Activated naive CD8-positive, alpha-beta T cell treated with anti-CD3 and anti-CD28 coated beads, Interleukin-2, amount 50 U/mL, for 16 hours (primary cell): Measurements from ENCODE around the gene GEN1.

Experiments
- DNase-seq: peaks from one replicate; pipeline ENCODE4 v3.0.0-alpha.2; 2020; ENCODE audit warnings: low read depth, low spot score

GEN1 gene

DNA sequence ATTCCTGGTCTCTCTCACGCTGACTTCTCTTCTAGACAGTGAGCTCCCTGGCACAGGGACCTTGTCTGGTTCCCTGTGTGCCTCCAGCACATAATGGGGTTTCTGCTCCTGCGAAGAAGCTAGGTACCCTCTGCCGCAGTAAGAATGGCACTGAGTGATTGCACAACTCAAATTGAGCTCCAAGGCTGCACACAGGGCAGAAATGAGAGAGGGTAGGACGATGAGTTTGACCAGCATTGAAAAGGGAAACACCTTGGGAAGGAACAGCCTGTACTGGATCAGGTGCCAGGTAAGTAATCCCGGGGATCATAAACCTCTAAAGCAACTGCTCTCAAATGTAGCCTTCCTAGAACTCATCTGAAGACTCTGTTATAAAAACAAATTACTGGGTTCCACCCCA is 41.4 kb downstream of the GEN1 start:
- no peak for DNase-seq

DNA sequence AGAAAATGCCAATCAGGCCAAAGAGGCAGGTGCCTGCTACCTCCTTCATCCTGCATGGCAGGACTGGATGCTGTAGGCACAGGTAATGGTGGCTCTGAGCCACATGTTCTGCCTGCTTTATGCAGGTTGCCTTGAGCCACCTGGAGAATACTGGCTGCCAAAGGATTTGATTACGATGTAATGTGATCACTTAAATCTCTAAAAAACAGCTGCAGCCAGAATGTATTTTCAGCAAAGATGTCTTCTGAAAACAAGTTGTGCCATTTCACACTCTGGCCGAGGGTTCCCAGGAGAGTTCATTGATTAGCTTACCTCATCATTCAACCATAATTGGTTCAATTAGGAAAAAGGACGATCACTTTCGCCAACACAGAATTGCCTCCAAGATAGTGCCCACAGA is 44.4 kb downstream of the GEN1 start:
- no peak for DNase-seq

DNA sequence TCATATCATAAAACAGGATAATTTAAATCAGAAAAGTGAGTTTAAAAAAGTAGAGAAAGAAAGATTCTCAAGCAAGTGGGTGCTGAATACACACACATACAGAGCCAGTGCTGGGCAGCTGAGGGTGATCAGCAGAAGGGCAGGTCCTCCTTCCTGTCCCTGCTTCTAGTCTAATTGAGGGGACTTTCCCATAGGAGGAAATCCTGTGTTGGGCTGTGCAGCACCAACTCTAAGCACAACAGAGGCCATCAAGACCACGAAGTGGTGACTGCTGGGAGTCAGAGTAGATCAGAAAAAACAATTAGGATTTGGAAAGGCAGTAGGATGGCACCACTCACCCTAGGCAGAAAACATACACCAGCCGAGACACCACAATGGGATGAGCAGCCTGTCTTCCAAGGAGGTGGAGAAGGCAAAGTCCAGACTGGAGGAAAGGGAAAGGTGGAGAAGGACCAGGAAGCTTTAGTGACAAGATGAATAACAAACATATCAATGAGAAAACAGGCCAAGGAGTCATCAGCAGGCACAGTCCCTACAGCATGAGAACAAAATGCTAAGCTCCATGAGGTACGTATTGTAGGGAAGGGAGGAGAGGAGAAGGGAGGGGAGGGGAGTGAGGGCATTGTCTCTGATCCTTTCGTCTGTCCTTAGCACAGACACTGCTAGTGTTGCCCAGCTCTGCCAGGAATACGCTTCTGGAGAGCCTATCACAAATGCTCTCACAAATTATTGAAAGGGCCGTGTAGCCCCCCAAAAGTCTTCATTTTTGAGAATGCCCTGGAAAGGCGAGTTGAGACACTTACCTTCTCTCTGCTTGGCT is 45.6 kb downstream of the GEN1 start:
- DNase-seq: no peak

DNA sequence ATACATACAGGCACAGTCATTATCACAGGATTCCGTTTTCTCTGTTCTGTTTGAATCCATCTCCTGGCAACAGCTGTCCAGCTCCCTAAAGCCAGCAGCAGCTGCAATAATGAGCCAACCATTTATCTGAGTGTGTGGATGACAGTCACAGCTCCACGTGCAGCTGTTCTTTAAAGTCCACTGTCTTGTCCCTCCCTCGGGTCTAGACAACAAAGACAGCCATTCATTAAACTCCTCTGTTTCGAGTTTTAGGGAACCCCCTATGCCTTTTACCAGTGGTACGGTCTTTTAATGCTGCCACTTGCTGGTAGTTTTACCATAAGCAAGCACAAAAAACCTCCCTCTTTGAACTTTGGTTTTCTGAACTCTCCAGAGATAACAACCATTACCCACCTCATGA is 46.3 kb downstream of the GEN1 start:
- DNase-seq: no peak

DNA sequence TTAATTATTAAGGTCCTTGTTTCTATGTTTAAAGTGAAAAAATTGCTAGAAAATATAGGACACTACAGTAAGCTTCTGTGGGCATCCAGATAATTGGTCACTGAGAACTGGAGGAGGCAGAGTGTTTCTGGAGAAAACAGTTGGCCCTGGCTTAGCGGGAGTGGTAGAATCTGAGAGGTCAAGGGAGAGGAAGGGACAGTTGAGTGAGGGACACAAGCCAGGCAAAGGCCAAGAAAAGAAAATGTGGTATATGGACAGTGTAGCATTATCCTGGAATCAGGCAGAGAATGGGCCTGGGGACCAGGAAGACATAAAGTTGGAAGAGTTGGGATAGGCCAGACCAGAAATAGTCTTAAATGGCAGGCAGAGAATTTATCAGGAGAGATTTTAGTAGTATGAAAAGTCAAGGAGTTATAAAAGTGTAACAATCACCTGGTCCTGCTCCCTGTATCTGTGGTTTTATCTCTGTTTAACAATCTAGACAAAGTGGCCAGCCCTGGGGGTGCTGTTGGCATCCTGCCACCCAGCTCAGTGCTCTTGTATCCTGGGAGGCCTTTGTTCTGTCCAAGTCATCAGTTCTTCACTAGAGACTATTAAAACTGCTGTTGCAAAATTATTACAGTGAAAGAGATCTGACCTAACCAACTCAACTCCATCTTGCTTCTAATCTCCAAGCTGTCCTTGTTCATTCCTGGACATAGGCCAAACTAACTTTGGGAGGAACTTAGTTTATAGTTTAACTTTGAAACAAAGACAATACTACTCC is 46.9 kb downstream of the GEN1 start:
- DNase-seq: no peak

DNA sequence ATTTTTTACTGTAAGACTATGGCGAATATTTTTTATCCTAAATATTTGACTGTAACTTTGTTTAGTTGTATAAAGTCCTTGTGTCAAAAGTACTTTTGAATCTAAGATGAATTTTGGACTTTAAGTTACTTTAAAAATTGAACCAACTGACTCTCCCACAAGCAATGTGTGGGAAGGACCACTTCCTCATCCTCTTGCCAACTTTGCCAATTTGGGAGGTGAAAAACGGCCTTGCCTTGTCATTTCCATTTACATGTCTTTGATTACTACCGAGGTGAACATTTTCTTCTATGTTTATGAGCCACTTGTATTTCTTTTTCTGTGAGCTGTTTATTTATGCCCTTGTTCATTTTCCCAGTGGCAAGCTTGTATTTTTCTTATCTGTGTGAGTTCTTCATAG is 49.6 kb downstream of the GEN1 start:
- DNase-seq: no peak

DNA sequence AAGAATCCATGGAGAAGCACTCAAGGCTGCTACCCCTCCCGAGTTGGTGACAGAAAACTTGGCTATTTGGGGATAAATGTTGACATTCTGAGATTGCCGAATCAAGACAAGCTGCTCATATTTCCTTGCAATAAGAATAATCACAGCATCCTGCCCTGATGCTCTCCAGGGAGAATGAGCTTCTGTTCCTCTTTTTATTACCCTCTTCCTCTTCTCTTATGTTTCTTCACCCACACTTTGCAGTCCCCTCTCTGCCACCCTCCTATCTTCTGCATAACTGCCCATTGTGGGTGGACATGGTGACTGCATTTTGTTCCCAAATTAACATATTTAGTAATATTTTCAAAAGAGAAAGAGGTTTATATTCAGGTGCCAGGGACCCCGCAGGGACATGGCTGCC is 50.4 kb downstream of the GEN1 start:
- DNase-seq: no peak

DNA sequence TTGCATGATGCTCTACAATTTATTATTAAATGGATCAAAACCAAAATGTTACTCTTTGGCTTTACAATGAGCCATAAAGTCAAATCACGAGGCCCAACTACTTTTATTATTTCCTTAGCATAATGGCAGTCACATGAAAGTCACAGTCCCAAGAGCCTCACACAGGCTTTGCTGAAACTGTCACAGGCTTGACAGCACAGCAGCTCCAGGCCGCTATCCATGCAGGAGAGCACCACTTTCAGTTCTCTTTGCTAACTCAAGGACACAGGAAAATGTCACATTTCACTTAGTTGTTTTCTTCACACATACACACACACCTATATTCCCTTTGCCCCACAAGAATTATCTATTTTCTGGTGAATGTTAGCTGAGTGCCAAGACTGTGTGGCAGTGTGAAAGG is 51.2 kb downstream of the GEN1 start:
- DNase-seq: no peak

DNA sequence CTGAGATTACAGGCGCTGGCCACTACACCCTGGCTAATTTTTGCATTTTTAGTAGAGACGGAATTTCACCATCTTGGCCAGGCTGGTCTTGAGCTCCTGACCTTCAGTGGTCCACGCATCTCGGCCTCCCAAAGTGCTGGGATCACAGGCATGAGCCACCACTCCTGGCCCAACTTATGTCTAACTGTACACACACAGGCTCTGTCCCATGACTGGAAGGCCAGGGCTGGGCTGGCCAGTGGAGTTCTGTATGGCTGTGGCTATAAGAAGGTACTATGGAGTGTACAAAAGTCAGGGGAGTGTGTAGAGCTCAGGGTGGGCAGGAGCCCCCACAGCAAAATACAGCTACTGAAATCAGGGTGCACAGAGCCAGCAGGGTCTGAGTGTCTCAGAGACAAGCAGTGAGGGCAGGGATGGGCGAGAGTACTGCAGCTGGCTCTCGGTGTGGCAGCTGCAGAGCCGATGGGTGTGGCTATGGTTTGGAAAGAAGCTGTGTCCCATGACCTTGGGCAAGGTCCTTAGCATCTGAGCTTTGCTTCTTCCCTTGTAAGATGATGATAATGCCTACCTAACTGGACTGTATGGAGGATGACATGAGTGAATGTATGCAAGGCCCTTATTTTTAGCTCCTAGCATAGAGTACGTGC is 51.9 kb downstream of the GEN1 start:
- DNase-seq: no peak

DNA sequence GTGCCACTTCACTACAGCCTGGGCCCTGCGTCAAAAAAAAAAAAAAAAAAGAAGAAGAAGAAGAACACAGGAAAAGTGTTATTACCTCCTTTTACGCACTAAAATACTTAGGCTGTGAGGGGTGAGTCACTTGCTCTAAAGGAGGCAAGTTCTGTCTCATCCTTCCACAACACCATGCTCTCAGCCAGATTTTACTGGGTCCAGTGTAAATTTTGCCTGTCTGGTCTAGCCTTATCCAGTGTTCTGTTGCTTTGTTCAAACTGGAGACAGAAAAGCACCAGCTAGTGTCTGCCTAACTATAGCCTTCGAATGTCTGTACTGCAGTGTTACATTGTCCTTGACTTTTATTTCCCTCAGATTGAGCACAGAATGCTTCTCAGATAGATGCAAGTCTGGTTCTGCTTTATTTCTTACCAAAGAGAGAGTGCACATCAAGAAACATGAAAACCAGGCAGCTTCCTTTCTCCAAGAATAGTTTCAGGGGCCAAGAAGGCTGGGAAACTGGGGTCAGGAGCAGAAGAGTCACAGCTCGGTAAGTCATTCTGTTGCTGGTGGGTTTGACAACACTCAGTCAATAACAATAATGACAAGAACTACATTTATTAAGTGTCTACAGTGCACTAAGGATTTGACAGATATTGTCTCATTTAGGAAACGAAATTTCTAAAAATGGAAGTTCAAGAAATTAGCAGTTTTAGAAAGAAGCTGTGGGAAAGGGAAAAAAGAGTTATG is 59.2 kb downstream of the GEN1 start:
- DNase-seq: no peak

DNA sequence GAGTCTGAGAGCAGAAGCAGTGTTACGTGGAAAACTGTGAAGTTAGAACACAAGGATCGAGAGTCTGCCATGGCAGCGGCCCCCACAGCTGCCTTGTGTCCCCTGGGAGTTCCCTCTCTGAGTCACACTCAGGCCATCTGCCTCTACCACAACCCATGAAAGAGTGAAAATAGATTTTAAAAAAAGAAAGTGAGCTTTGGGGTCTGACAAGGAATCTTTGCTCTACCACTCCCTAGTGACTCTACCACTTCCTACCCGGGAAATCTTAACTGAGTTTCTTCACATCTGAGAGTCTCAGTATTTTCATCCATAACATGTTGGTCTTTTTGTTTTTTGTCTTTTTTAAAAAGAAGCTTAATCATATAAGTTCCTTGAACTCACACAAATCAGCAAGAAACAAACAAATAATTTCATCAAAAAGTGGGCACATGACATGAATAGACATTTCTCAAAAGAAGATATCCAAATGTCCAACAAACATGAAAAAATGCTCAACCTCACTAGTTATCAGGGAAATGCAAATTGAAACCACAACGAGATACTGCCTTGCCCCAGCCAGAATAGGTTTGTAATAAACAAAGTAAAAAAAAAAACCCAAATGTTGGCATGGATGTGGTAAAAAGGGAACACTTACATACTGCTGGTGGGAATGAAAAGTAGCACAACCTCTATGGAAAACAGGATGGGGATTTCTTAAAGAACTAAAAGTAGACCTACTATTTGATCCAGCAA is 60.0 kb downstream of the GEN1 start:
- DNase-seq: no peak

DNA sequence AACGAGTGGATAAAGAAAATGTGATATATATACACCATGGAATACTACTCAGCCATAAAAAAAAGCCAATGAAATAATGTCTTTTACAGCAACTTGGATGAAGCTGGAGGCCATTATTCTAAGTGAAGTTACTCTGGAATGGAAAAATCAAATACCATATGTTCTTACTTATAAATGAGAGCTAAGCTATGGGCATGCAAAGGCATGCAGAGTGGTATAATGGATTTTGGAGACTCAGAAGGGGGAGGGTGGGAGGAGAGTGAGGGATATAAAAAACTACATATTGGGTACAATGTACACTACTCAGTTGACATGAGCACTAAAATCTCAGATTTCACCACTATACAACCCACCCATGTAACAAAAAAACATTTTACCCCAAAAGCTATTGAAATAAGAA is 60.7 kb downstream of the GEN1 start:
- DNase-seq: no peak

DNA sequence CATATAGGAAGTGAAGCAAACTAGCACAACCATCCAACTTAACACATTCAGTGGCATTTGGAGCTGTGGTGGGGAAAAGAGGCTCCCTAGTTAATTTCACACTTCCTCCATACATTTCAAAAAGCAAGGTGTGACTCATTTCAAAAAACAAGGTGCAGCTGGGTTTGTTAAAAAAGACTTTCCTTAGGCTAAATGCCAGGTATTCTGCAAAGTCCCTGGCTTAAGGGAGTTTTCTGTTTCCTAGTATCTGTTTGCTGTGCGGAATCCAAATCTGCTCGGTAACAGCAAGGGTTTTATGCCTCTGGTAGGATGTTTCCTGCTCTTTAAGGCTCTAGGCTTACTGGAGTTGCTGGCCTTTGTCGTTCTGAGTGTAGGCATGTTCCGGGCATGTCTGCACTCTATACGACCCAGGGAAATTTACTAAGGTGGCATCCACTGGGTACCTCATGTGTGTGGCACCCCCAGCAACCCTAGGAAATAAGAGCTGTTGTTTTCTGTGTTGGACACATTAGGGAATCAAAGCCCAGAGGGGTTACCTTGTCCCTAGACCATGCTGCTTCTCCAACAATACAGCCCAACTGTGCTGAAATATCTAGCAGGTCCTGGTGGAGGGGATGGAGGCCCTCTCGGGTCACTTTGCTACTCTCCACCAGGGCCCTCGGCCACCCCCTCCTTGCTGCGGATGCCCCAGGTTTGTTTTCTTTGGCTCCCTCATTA is 61.7 kb downstream of the GEN1 start:
- no peak for DNase-seq

DNA sequence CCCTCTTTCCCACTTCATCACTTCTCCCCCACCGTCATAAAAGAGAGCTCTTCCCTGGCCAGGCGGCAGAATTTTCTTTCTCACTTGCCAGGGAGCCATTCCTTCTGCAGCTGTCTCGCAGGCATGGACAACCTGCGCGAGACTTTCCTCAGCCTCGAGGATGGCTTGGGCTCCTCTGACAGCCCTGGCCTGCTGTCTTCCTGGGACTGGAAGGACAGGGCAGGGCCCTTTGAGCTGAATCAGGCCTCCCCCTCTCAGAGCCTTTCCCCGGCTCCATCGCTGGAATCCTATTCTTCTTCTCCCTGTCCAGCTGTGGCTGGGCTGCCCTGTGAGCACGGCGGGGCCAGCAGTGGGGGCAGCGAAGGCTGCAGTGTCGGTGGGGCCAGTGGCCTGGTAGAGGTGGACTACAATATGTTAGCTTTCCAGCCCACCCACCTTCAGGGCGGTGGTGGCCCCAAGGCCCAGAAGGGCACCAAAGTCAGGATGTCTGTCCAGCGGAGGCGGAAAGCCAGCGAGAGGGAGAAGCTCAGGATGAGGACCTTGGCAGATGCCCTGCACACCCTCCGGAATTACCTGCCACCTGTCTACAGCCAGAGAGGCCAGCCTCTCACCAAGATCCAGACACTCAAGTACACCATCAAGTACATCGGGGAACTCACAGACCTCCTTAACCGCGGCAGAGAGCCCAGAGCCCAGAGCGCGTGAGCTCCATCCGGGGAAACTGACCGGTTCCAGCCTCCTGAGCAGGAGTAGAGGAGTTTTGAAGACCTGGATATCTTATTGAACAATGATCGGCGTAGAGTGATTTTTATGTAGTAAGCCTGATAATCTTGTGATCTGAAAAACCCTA is 62.7 kb downstream of the GEN1 start, which contains the start of gene MSGN1:
Gene MSGN1, plus strand, starts transcription at position 65 of the 850 bp plus-strand sequence. Its CDS starts 59 bp downstream, at position 124.
- no peak for DNase-seq

DNA sequence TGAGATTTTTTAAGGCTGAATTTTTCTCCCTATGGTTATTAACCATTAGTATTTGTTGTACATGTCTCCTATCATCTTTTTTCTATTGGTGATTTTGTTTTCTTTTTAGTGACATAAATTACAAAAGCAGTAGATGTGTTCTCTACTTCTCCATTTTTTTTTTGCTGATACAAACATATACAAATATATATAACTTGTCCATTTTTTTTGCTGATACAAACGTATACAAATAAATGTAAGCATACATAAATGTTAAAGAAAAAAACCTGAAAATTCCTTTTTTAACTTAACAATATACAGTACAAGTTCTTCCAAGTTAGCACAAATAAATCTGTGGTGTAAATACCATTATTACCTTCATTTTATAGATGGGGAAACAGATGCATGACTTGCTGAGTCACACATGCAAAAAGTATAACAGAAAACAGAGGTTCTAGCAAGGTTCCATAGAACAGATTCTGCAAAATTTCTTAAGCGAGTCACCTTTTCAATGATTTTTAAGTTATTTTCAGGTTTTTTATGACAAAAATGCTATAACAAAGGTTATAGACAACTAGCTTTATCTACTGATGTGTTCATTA is 64.4 kb downstream of the GEN1 start:
- DNase-seq: no peak

DNA sequence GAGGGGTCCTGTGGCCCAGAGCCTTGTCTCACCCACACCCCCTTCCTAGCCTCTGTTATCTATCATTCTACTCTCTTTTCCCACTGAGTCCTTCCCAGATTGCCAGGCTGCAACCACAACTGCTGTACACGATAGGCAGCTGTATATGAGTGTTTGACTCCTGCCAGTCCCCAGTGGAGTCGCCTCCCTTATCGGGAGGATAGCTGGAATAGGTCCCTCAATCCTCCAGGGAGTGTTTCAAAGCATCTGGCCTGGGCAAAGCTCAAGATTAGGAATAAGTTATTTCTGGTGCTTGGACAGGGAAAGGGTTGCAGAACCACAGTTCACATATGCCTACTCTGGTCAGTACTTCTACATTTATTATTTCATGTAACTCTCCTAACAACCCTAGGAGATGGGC is 67.1 kb downstream of the GEN1 start:
- DNase-seq: no peak

DNA sequence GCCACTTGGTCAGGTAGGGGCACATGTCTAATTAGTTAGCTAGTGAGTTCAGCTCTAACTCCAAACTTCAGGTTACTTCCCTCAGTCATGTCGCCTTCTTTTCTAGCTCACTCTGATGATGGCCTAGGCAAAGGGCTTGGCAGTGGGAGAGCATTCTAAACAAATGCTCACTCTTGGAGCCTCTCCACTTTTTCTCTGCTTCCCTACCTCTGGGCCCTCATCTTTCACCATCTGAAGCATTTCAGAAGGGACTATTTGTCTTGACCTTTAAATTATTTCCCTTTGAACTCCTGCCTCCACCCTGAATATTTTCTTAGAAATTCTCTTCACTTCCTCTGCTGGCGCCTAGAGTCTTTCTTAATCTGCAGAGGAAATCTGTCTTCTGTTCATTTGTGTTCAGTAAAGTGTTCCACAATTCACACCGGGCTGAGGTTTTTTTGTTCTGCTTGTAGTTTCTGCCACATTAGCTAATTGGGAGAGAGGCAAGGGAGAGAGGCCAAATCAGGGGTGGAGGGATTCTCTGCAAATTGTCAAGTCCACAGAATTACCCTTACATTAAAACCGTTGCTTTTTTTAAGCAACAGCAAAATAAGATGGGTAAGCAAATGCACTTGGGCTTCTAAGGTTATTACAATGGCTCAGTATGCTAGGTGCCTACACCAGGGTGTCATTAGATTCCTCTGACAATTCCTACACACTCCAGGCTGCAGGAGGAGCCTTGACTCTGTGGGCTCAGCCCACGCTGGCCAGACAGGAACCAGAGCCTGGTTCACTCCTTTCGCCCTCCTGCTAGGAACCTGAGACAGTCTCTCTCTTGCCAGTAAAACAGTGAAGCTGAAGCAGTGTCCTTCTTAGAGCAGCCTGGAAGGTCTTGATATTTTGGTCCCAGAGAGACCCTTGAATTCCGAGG is 67.9 kb downstream of the GEN1 start:
- no peak for DNase-seq

DNA sequence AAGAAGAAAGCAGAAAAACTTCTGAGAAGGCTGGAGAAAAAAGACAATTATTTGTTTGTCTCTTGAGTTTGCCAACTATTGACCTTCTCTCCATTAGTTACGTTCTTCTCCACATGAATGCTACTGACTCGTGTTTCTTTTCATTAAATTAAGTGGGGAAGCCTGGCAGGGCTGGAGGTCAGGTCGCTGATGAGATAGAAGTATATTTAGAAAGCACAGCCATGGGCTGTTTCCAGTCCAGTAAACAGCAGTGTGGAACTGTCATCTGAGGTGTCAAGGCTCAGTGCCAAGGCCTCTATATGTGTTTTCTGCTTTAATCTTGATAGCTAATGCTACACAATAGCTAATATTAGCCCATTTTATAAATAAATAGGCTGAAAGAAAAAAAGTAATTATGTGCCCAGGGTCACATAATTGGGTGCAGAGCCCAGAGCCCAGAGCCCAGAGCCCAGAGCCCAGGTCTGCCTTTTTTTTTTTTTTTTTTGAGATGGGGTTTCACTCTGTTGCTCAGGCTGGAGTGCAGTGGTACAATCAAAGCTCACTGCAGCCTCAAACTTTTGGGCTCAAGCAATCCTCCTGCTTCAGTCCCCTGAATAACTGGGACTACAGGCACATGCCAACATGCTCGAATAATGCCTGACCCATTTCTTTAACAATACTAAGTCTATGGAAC is 68.6 kb downstream of the GEN1 start:
- no peak for DNase-seq
